Measurements from ENCODE around the gene MSRB3.

MSRB3 gene

GRCh38 chr12:65343801-65344200, 65.3 kb downstream of the MSRB3 start:
- Histone ChIP-seq H3K4me3 (ENCODE audit: low read depth, low read length) (no peak overlapping the region), H3K27ac (ENCODE audit: low read depth, low read length) (no peak overlapping the region), H3K27me3 (ENCODE audit: control insufficient read depth, insufficient read depth, low read length) (no peaks in the 10 kb centered on the region), H3K9me3 (ENCODE audit: control insufficient read depth, insufficient read depth, low read length) (no peaks in the 10 kb centered on the region), H3K9ac (ENCODE audit: low read depth, low read length) (no peak overlapping the region), H3K4me1 (ENCODE audit: control insufficient read depth, insufficient read depth, low read length) (no peaks in the 10 kb centered on the region), H3K36me3 (ENCODE audit: control insufficient read depth, insufficient read depth, low read length) (no peaks in the 10 kb centered on the region)

GRCh38 chr12:65355461-65355860, 77.0 kb downstream of the MSRB3 start:
- H3K9ac ChIP-seq (ENCODE audit: low read depth, low read length): no peak overlapping the region
- H3K9me3 ChIP-seq (ENCODE audit: control insufficient read depth, insufficient read depth, low read length): no peaks in the 10 kb centered on the region
- no peaks in the 10 kb centered on the region for H3K27me3 ChIP-seq (ENCODE audit: control insufficient read depth, insufficient read depth, low read length)
- H3K4me1 ChIP-seq (ENCODE audit: control insufficient read depth, insufficient read depth, low read length): peaks cover 5% of the 10 kb centered on the region; the same call in 1 of the 2 replicates
- H3K36me3 ChIP-seq (ENCODE audit: control insufficient read depth, insufficient read depth, low read length): no peaks in the 10 kb centered on the region
- no peak overlapping the region for H3K27ac ChIP-seq (ENCODE audit: low read depth, low read length)
- no peak overlapping the region for H3K4me3 ChIP-seq (ENCODE audit: low read depth, low read length)

- Histone ChIP-seq H3K27ac (ENCODE audit: low read depth, low read length) (no peak overlapping the region), H3K4me1 (ENCODE audit: control insufficient read depth, insufficient read depth, low read length) (peaks cover 13% of the 10 kb centered on the region), H3K27me3 (ENCODE audit: control insufficient read depth, insufficient read depth, low read length) (no peaks in the 10 kb centered on the region), H3K9me3 (ENCODE audit: control insufficient read depth, insufficient read depth, low read length) (no peaks in the 10 kb centered on the region), H3K4me3 (ENCODE audit: low read depth, low read length) (no peak overlapping the region), H3K36me3 (ENCODE audit: control insufficient read depth, insufficient read depth, low read length) (no peaks in the 10 kb centered on the region), H3K9ac (ENCODE audit: low read depth, low read length) (no peak overlapping the region)
Observed at GRCh38 chr12:65362234-65363031, 84.0 kb downstream of the MSRB3 start.

GRCh38 chr12:65364046-65364445, 85.6 kb downstream of the MSRB3 start:
- peaks cover 13% of the 10 kb centered on the region for H3K4me1 ChIP-seq (ENCODE audit: control insufficient read depth, insufficient read depth, low read length)
- no peaks in the 10 kb centered on the region for H3K9me3 ChIP-seq (ENCODE audit: control insufficient read depth, insufficient read depth, low read length)
- no peak overlapping the region for H3K4me3 ChIP-seq (ENCODE audit: low read depth, low read length)
- H3K36me3 ChIP-seq (ENCODE audit: control insufficient read depth, insufficient read depth, low read length): no peaks in the 10 kb centered on the region
- no peak overlapping the region for H3K27ac ChIP-seq (ENCODE audit: low read depth, low read length)
- H3K9ac ChIP-seq (ENCODE audit: low read depth, low read length): no peak overlapping the region
- H3K27me3 ChIP-seq (ENCODE audit: control insufficient read depth, insufficient read depth, low read length): no peaks in the 10 kb centered on the region

DNA sequence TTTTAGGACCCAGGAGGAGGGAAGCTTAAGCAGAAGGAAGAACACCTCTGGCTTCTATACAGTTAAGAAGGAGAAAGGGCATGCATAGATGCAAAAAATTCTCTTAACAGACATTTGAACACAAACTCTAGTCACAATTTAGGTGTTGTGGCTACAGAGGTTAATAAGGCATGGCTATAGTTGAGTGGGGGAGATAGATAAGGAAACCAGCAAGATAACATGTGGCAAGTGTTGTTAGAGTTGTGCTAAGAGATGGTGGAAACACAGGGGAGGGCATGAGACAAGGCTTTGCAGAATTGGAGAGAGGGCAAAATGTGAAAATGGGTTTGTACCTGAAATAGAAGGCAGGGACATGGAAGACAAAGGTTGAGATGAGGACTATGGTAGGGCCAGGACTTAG, 88.9 kb downstream of the MSRB3 start:
- Histone ChIP-seq H3K4me1 (ENCODE audit: control insufficient read depth, insufficient read depth, low read length) (peaks cover 8% of the 10 kb centered on the region), H3K27ac (ENCODE audit: low read depth, low read length) (no peak overlapping the region), H3K9ac (ENCODE audit: low read depth, low read length) (no peak overlapping the region), H3K4me3 (ENCODE audit: low read depth, low read length) (no peak overlapping the region), H3K36me3 (ENCODE audit: control insufficient read depth, insufficient read depth, low read length) (no peaks in the 10 kb centered on the region), H3K9me3 (ENCODE audit: control insufficient read depth, insufficient read depth, low read length) (no peaks in the 10 kb centered on the region), H3K27me3 (ENCODE audit: control insufficient read depth, insufficient read depth, low read length) (no peaks in the 10 kb centered on the region)

GRCh38 chr12:65368055-65368454, 89.6 kb downstream of the MSRB3 start:
- no peaks in the 10 kb centered on the region for H3K36me3 ChIP-seq (ENCODE audit: control insufficient read depth, insufficient read depth, low read length)

DNA sequence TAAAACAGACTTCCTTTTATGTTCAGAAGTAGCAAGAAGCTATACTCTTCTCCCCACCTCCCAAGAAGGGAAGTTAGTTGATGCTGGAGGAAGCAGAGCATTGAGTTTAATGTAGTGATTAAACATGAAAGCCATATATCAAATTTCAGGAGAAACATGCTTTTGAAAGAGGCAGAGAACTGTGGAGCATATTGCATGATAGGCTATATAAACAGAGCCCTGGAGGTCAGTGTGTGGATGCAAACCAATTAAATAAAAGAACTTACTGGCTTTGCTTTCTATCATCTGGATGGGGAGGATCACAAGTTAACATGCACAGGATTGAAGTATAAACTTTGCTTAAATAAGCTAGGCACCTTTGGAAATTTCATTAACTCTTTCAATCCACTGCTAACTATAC, 94.1 kb downstream of the MSRB3 start:
- no peaks in the 10 kb centered on the region for H3K4me1 ChIP-seq (ENCODE audit: control insufficient read depth, insufficient read depth, low read length)
- no peak overlapping the region for H3K4me3 ChIP-seq (ENCODE audit: low read depth, low read length)

More at GRCh38 chr12:65368055-65368454, 89.6 kb downstream of the MSRB3 start:
- Histone ChIP-seq H3K9ac (ENCODE audit: low read depth, low read length) (no peak overlapping the region), H3K4me3 (ENCODE audit: low read depth, low read length) (no peak overlapping the region), H3K27me3 (ENCODE audit: control insufficient read depth, insufficient read depth, low read length) (no peaks in the 10 kb centered on the region), H3K9me3 (ENCODE audit: control insufficient read depth, insufficient read depth, low read length) (no peaks in the 10 kb centered on the region), H3K4me1 (ENCODE audit: control insufficient read depth, insufficient read depth, low read length) (peaks cover 2% of the 10 kb centered on the region), H3K27ac (ENCODE audit: low read depth, low read length) (no peak overlapping the region)

GRCh38 chr12:65384240-65384639, 105.8 kb downstream of the MSRB3 start:
- H3K4me3 ChIP-seq (ENCODE audit: low read depth, low read length): no peak overlapping the region
- no peaks in the 10 kb centered on the region for H3K4me1 ChIP-seq (ENCODE audit: control insufficient read depth, insufficient read depth, low read length)
- no peaks in the 10 kb centered on the region for H3K27me3 ChIP-seq (ENCODE audit: control insufficient read depth, insufficient read depth, low read length)
- no peaks in the 10 kb centered on the region for H3K9me3 ChIP-seq (ENCODE audit: control insufficient read depth, insufficient read depth, low read length)
- H3K27ac ChIP-seq (ENCODE audit: low read depth, low read length): no peak overlapping the region
- no peak overlapping the region for H3K9ac ChIP-seq (ENCODE audit: low read depth, low read length)
- H3K36me3 ChIP-seq (ENCODE audit: control insufficient read depth, insufficient read depth, low read length): no peaks in the 10 kb centered on the region

More for the DNA sequence above, 94.1 kb downstream of the MSRB3 start:
- H3K9ac ChIP-seq (ENCODE audit: low read depth, low read length): no peak overlapping the region
- no peaks in the 10 kb centered on the region for H3K27me3 ChIP-seq (ENCODE audit: control insufficient read depth, insufficient read depth, low read length)
- H3K27ac ChIP-seq (ENCODE audit: low read depth, low read length): no peak overlapping the region
- H3K9me3 ChIP-seq (ENCODE audit: control insufficient read depth, insufficient read depth, low read length): no peaks in the 10 kb centered on the region
- H3K36me3 ChIP-seq (ENCODE audit: control insufficient read depth, insufficient read depth, low read length): no peaks in the 10 kb centered on the region

- no peaks in the 10 kb centered on the region for H3K36me3 ChIP-seq (ENCODE audit: control insufficient read depth, insufficient read depth, low read length)
Observed at GRCh38 chr12:65387396-65387795, 108.9 kb downstream of the MSRB3 start.

GRCh38 chr12:65389436-65389835, 111.0 kb downstream of the MSRB3 start:
- Histone ChIP-seq H3K4me3 (ENCODE audit: low read depth, low read length) (no peak overlapping the region), H3K9me3 (ENCODE audit: control insufficient read depth, insufficient read depth, low read length) (peaks cover 4% of the 10 kb centered on the region), H3K27me3 (ENCODE audit: control insufficient read depth, insufficient read depth, low read length) (no peaks in the 10 kb centered on the region), H3K36me3 (ENCODE audit: control insufficient read depth, insufficient read depth, low read length) (no peaks in the 10 kb centered on the region), H3K4me1 (ENCODE audit: control insufficient read depth, insufficient read depth, low read length) (no peaks in the 10 kb centered on the region), H3K27ac (ENCODE audit: low read depth, low read length) (no peak overlapping the region), H3K9ac (ENCODE audit: low read depth, low read length) (no peak overlapping the region)

More at GRCh38 chr12:65387396-65387795, 108.9 kb downstream of the MSRB3 start:
- Histone ChIP-seq H3K9ac (ENCODE audit: low read depth, low read length) (no peak overlapping the region), H3K9me3 (ENCODE audit: control insufficient read depth, insufficient read depth, low read length) (no peaks in the 10 kb centered on the region), H3K27ac (ENCODE audit: low read depth, low read length) (no peak overlapping the region), H3K4me3 (ENCODE audit: low read depth, low read length) (no peak overlapping the region), H3K27me3 (ENCODE audit: control insufficient read depth, insufficient read depth, low read length) (no peaks in the 10 kb centered on the region), H3K4me1 (ENCODE audit: control insufficient read depth, insufficient read depth, low read length) (no peaks in the 10 kb centered on the region)

GRCh38 chr12:65391711-65392110, 113.2 kb downstream of the MSRB3 start:
- Histone ChIP-seq H3K9me3 (ENCODE audit: control insufficient read depth, insufficient read depth, low read length) (peaks cover 8% of the 10 kb centered on the region), H3K4me3 (ENCODE audit: low read depth, low read length) (no peak overlapping the region)

More at GRCh38 chr12:65391711-65392110, 113.2 kb downstream of the MSRB3 start:
- Histone ChIP-seq H3K4me1 (ENCODE audit: control insufficient read depth, insufficient read depth, low read length) (no peaks in the 10 kb centered on the region), H3K36me3 (ENCODE audit: control insufficient read depth, insufficient read depth, low read length) (no peaks in the 10 kb centered on the region), H3K27me3 (ENCODE audit: control insufficient read depth, insufficient read depth, low read length) (no peaks in the 10 kb centered on the region), H3K9ac (ENCODE audit: low read depth, low read length) (no peak overlapping the region), H3K27ac (ENCODE audit: low read depth, low read length) (no peak overlapping the region)

Measured in HUES48 (cell line).